Measurements from ENCODE around the gene KRTAP12-4.
"Not testable (repeated sequence)": the region's sequence is repeated elsewhere in the genome, so short reads cannot be mapped to it uniquely, and the experiment has no call there.

KRTAP12-4 gene

GRCh38 chr21:44686843-44687561, 32.5 kb upstream of the KRTAP12-4 start:
- no peak overlapping the region for H3K4me3 ChIP-seq (ENCODE audit: control insufficient read depth, low read depth, low read length)
- TF ChIP-seq CTCF (conservative IDR thresholded peaks at IDR 0.05; ENCODE audit: control insufficient read depth, insufficient read depth, low read depth, low read length): no peak
- DNase-seq (ENCODE audit: low read depth): no peak

GRCh38 chr21:44686000-44686781, 31.7 kb upstream of the KRTAP12-4 start:
- no peak overlapping the region for H3K4me3 ChIP-seq (ENCODE audit: control insufficient read depth, low read depth, low read length)
- DNase-seq (ENCODE audit: low read depth): no peak
- TF ChIP-seq CTCF (conservative IDR thresholded peaks at IDR 0.05; ENCODE audit: control insufficient read depth, insufficient read depth, low read depth, low read length): no peak

GRCh38 chr21:44685050-44685449, 30.6 kb upstream of the KRTAP12-4 start:
- H3K4me3 ChIP-seq (ENCODE audit: control insufficient read depth, low read depth, low read length); DNase-seq (ENCODE audit: low read depth): not testable (repeated sequence)

- H3K4me3 ChIP-seq (ENCODE audit: control insufficient read depth, low read depth, low read length): no peak overlapping the region
- no peak for DNase-seq (ENCODE audit: low read depth)
- TF ChIP-seq CTCF (conservative IDR thresholded peaks at IDR 0.05; ENCODE audit: control insufficient read depth, insufficient read depth, low read depth, low read length): no peak
Measured at GRCh38 chr21:44684483-44684882, 30.0 kb upstream of the KRTAP12-4 start.

GRCh38 chr21:44684077-44684476, 29.6 kb upstream of the KRTAP12-4 start:
- no peak for DNase-seq (ENCODE audit: low read depth)
- no peak overlapping the region for H3K4me3 ChIP-seq (ENCODE audit: control insufficient read depth, low read depth, low read length)
- TF ChIP-seq CTCF (conservative IDR thresholded peaks at IDR 0.05; ENCODE audit: control insufficient read depth, insufficient read depth, low read depth, low read length): no peak

- TF ChIP-seq CTCF (conservative IDR thresholded peaks at IDR 0.05; ENCODE audit: control insufficient read depth, insufficient read depth, low read depth, low read length): no peak
Measured at GRCh38 chr21:44682580-44683151, 28.2 kb upstream of the KRTAP12-4 start.

More at GRCh38 chr21:44682580-44683151, 28.2 kb upstream of the KRTAP12-4 start:
- no peak overlapping the region for H3K4me3 ChIP-seq (ENCODE audit: control insufficient read depth, low read depth, low read length)
- no peak for DNase-seq (ENCODE audit: low read depth)
